ENCODE data around the gene HUNK.

GRCh38 chr21:31967334-31967733, 94.5 kb downstream of the HUNK start:
- TF ChIP-seq, protein P1, sequence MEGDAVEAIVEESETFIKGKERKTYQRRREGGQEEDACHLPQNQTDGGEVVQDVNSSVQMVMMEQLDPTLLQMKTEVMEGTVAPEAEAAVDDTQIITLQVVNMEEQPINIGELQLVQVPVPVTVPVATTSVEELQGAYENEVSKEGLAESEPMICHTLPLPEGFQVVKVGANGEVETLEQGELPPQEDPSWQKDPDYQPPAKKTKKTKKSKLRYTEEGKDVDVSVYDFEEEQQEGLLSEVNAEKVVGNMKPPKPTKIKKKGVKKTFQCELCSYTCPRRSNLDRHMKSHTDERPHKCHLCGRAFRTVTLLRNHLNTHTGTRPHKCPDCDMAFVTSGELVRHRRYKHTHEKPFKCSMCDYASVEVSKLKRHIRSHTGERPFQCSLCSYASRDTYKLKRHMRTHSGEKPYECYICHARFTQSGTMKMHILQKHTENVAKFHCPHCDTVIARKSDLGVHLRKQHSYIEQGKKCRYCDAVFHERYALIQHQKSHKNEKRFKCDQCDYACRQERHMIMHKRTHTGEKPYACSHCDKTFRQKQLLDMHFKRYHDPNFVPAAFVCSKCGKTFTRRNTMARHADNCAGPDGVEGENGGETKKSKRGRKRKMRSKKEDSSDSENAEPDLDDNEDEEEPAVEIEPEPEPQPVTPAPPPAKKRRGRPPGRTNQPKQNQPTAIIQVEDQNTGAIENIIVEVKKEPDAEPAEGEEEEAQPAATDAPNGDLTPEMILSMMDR (IDR thresholded peaks at IDR 0.05): no peak
- no peak for TF ChIP-seq POLR2A (IDR thresholded peaks at IDR 0.05)
